ENCODE data around the gene MYBPC2.

The MYBPC2 gene

GRCh38 chr19:50449236-50449899 lies 16.7 kb downstream of the MYBPC2 start:
- H3K79me2 ChIP-seq (ENCODE audit: control insufficient read depth, insufficient read depth, low read length, unreplicated experiment) = no peaks in the 10 kb centered on the region
- no peaks in the 10 kb centered on the region for H3K27me3 ChIP-seq (ENCODE audit: insufficient read depth, low read length)
- no peaks in the 10 kb centered on the region for H3K4me1 ChIP-seq (ENCODE audit: control insufficient read depth, insufficient read depth, low read length, unreplicated experiment)
- H3K36me3 ChIP-seq (ENCODE audit: insufficient read depth, low read length) = no peaks in the 10 kb centered on the region
- no peak overlapping the region for H2AFZ ChIP-seq (ENCODE audit: low read length, unreplicated experiment)
- H3K27ac ChIP-seq (ENCODE audit: low read depth, low read length) = no peak overlapping the region
- H3K4me3 ChIP-seq (ENCODE audit: low read depth, low read length) = no peak overlapping the region

- no peak overlapping the region for H2AFZ ChIP-seq (ENCODE audit: low read length, unreplicated experiment)
- no peaks in the 10 kb centered on the region for H3K79me2 ChIP-seq (ENCODE audit: control insufficient read depth, insufficient read depth, low read length, unreplicated experiment)
- no peak overlapping the region for H3K4me3 ChIP-seq (ENCODE audit: low read depth, low read length)
- no peaks in the 10 kb centered on the region for H3K36me3 ChIP-seq (ENCODE audit: insufficient read depth, low read length)
- H3K27ac ChIP-seq (ENCODE audit: low read depth, low read length) = no peak overlapping the region
- H3K27me3 ChIP-seq (ENCODE audit: insufficient read depth, low read length) = no peaks in the 10 kb centered on the region
- H3K4me1 ChIP-seq (ENCODE audit: control insufficient read depth, insufficient read depth, low read length, unreplicated experiment) = no peaks in the 10 kb centered on the region
Observed at GRCh38 chr19:50450369-50451222, 17.9 kb downstream of the MYBPC2 start.

GRCh38 chr19:50451223-50451534 lies 18.5 kb downstream of the MYBPC2 start:
- Histone ChIP-seq H3K4me3 (ENCODE audit: low read depth, low read length) (no peak overlapping the region), H2AFZ (ENCODE audit: low read length, unreplicated experiment) (no peak overlapping the region), H3K27ac (ENCODE audit: low read depth, low read length) (no peak overlapping the region), H3K36me3 (ENCODE audit: insufficient read depth, low read length) (no peaks in the 10 kb centered on the region), H3K27me3 (ENCODE audit: insufficient read depth, low read length) (no peaks in the 10 kb centered on the region), H3K4me1 (ENCODE audit: control insufficient read depth, insufficient read depth, low read length, unreplicated experiment) (no peaks in the 10 kb centered on the region), H3K79me2 (ENCODE audit: control insufficient read depth, insufficient read depth, low read length, unreplicated experiment) (no peaks in the 10 kb centered on the region)

- no peak overlapping the region for H3K4me3 ChIP-seq (ENCODE audit: low read depth, low read length)
- H2AFZ ChIP-seq (ENCODE audit: low read length, unreplicated experiment) = no peak overlapping the region
- no peaks in the 10 kb centered on the region for H3K4me1 ChIP-seq (ENCODE audit: control insufficient read depth, insufficient read depth, low read length, unreplicated experiment)
- H3K36me3 ChIP-seq (ENCODE audit: insufficient read depth, low read length) = no peaks in the 10 kb centered on the region
- H3K27ac ChIP-seq (ENCODE audit: low read depth, low read length) = no peak overlapping the region
- H3K79me2 ChIP-seq (ENCODE audit: control insufficient read depth, insufficient read depth, low read length, unreplicated experiment) = no peaks in the 10 kb centered on the region
- H3K27me3 ChIP-seq (ENCODE audit: insufficient read depth, low read length) = 0 out of 2 replicates have a peak, but pooled peaks cover 5% of the 10 kb centered on the region
Observed at GRCh38 chr19:50453243-50453642, 20.6 kb downstream of the MYBPC2 start.

- no peak overlapping the region for H2AFZ ChIP-seq (ENCODE audit: low read length, unreplicated experiment)
- H3K4me1 ChIP-seq (ENCODE audit: control insufficient read depth, insufficient read depth, low read length, unreplicated experiment) = peaks cover 3% of the 10 kb centered on the region
- no peaks in the 10 kb centered on the region for H3K79me2 ChIP-seq (ENCODE audit: control insufficient read depth, insufficient read depth, low read length, unreplicated experiment)
- no peak overlapping the region for H3K27ac ChIP-seq (ENCODE audit: low read depth, low read length)
- H3K4me3 ChIP-seq (ENCODE audit: low read depth, low read length) = no peak overlapping the region
- no peaks in the 10 kb centered on the region for H3K36me3 ChIP-seq (ENCODE audit: insufficient read depth, low read length)
- peaks cover 10% of the 10 kb centered on the region; the same call in 1 of the 2 replicates for H3K27me3 ChIP-seq (ENCODE audit: insufficient read depth, low read length)
Observed at GRCh38 chr19:50455992-50456391, 23.3 kb downstream of the MYBPC2 start.

- Histone ChIP-seq H3K4me3 (ENCODE audit: low read depth, low read length) (no peak overlapping the region), H3K27me3 (ENCODE audit: insufficient read depth, low read length) (peaks cover 10% of the 10 kb centered on the region; the same call in 1 of the 2 replicates), H3K36me3 (ENCODE audit: insufficient read depth, low read length) (no peaks in the 10 kb centered on the region), H3K4me1 (ENCODE audit: control insufficient read depth, insufficient read depth, low read length, unreplicated experiment) (peaks cover 3% of the 10 kb centered on the region), H2AFZ (ENCODE audit: low read length, unreplicated experiment) (no peak overlapping the region), H3K27ac (ENCODE audit: low read depth, low read length) (no peak overlapping the region), H3K79me2 (ENCODE audit: control insufficient read depth, insufficient read depth, low read length, unreplicated experiment) (no peaks in the 10 kb centered on the region)
Observed at GRCh38 chr19:50457300-50457699, 24.6 kb downstream of the MYBPC2 start.

- no peak overlapping the region for H3K27ac ChIP-seq (ENCODE audit: low read depth, low read length)
- 0 out of 2 replicates have a peak overlapping the region, but pooled peaks have one; percentile 25 for H3K4me3 ChIP-seq (ENCODE audit: low read depth, low read length)
- H3K27me3 ChIP-seq (ENCODE audit: insufficient read depth, low read length) = peaks cover 10% of the 10 kb centered on the region; the same call in 1 of the 2 replicates
- H3K4me1 ChIP-seq (ENCODE audit: control insufficient read depth, insufficient read depth, low read length, unreplicated experiment) = peaks cover 3% of the 10 kb centered on the region
- H2AFZ ChIP-seq (ENCODE audit: low read length, unreplicated experiment) = no peak overlapping the region
- H3K79me2 ChIP-seq (ENCODE audit: control insufficient read depth, insufficient read depth, low read length, unreplicated experiment) = no peaks in the 10 kb centered on the region
- H3K36me3 ChIP-seq (ENCODE audit: insufficient read depth, low read length) = no peaks in the 10 kb centered on the region
Observed at GRCh38 chr19:50458396-50459066, 25.8 kb downstream of the MYBPC2 start.

GRCh38 chr19:50459067-50459456 lies 26.4 kb downstream of the MYBPC2 start:
- Histone ChIP-seq H2AFZ (ENCODE audit: low read length, unreplicated experiment) (no peak overlapping the region), H3K4me3 (ENCODE audit: low read depth, low read length) (no peak overlapping the region), H3K4me1 (ENCODE audit: control insufficient read depth, insufficient read depth, low read length, unreplicated experiment) (peaks cover 3% of the 10 kb centered on the region), H3K79me2 (ENCODE audit: control insufficient read depth, insufficient read depth, low read length, unreplicated experiment) (no peaks in the 10 kb centered on the region), H3K27me3 (ENCODE audit: insufficient read depth, low read length) (peaks cover 10% of the 10 kb centered on the region; the same call in 1 of the 2 replicates), H3K27ac (ENCODE audit: low read depth, low read length) (no peak overlapping the region), H3K36me3 (ENCODE audit: insufficient read depth, low read length) (no peaks in the 10 kb centered on the region)

GRCh38 chr19:50459638-50460037 lies 26.9 kb downstream of the MYBPC2 start:
- Histone ChIP-seq H3K27ac (ENCODE audit: low read depth, low read length) (no peak overlapping the region), H3K27me3 (ENCODE audit: insufficient read depth, low read length) (peaks cover 10% of the 10 kb centered on the region; the same call in 1 of the 2 replicates), H3K36me3 (ENCODE audit: insufficient read depth, low read length) (no peaks in the 10 kb centered on the region), H3K79me2 (ENCODE audit: control insufficient read depth, insufficient read depth, low read length, unreplicated experiment) (no peaks in the 10 kb centered on the region), H3K4me1 (ENCODE audit: control insufficient read depth, insufficient read depth, low read length, unreplicated experiment) (peaks cover 3% of the 10 kb centered on the region), H3K4me3 (ENCODE audit: low read depth, low read length) (no peak overlapping the region), H2AFZ (ENCODE audit: low read length, unreplicated experiment) (no peak overlapping the region)

- H2AFZ ChIP-seq (ENCODE audit: low read length, unreplicated experiment) = no peak overlapping the region
Observed at GRCh38 chr19:50460161-50460765, 27.6 kb downstream of the MYBPC2 start.

More at GRCh38 chr19:50460161-50460765, 27.6 kb downstream of the MYBPC2 start:
- Histone ChIP-seq H3K27me3 (ENCODE audit: insufficient read depth, low read length) (peaks cover 10% of the 10 kb centered on the region; the same call in 1 of the 2 replicates), H3K79me2 (ENCODE audit: control insufficient read depth, insufficient read depth, low read length, unreplicated experiment) (no peaks in the 10 kb centered on the region), H3K4me3 (ENCODE audit: low read depth, low read length) (no peak overlapping the region), H3K27ac (ENCODE audit: low read depth, low read length) (no peak overlapping the region), H3K36me3 (ENCODE audit: insufficient read depth, low read length) (no peaks in the 10 kb centered on the region), H3K4me1 (ENCODE audit: control insufficient read depth, insufficient read depth, low read length, unreplicated experiment) (peaks cover 3% of the 10 kb centered on the region)

Measured in ACC112 (cell line).